ENCODE measurements around the gene TYMP. TPM values are rescaled to one million over a fixed set of nuclear protein-coding genes. Genes with fewer than 3 reads are reported as not detected.

The TYMP gene
- total and polyA plus RNA-seq, 2 of the 8 experiments (the other 6 are each of a cell fraction or from before 2014, with no cell fraction given) = 0.43 to 0.48 TPM

- peaks cover 16% of the 10 kb centered on the region for H3K79me1 ChIP-seq (ENCODE audit: low read depth, low read length)
- no peak overlapping the region for H2BK15ac ChIP-seq (ENCODE audit: low read length)
- H3K56ac ChIP-seq (replicated peaks; ENCODE audit: insufficient read length, low read depth, low read length) = peak overlapping the region; percentile 12
- H3K4me3 ChIP-seq (ENCODE audit: extremely low read depth in 1 of 4, insufficient read depth in 2 of 4, low read depth in 3 of 4, low read length in 4 of 4) = no peak overlapping the region
- peak overlapping the region; percentile 13; the same call in 1 of the 2 replicates for H3K18ac ChIP-seq (ENCODE audit: extremely low read depth, low read length)
- FAIRE-seq (no peak), DNase-seq (ENCODE audit: low read depth in 1 of 2, low spot score in 2 of 2) (no peak)
- H3K79me2 ChIP-seq (ENCODE audit: control insufficient read depth in 1 of 2, insufficient read depth in 2 of 2, low read length in 2 of 2) = peaks cover 0 to 25% of the 10 kb centered on the region in 2 experiments; a peak in 3 of 4 replicates
- H3K4me1 ChIP-seq (replicated peaks in 1 of 4; ENCODE audit: control insufficient read depth in 3 of 4, insufficient read depth in 4 of 4, low read length in 3 of 4) = peaks cover 0 to 16% (median 10%) of the 10 kb centered on the region in 4 experiments; a peak in 5 of 7 replicates
- peak overlapping the region in 1 of 4 experiments; percentile 8; a peak in 1 of 7 replicates for H3K9ac ChIP-seq (replicated peaks in 1 of 4; ENCODE audit: extremely low read depth in 1 of 4, low read depth in 3 of 4, low read length in 3 of 4)
- no peak overlapping the region for H3K4ac ChIP-seq (replicated peaks; ENCODE audit: insufficient read length, low read depth, low read length)
- H3K23ac ChIP-seq (ENCODE audit: insufficient read length) = no peak overlapping the region
- peak overlapping the region; percentile 89 for H4K91ac ChIP-seq (replicated peaks; ENCODE audit: insufficient read length, low read length)
- peak overlapping the region; percentile 52; the same call in 1 of the 2 replicates for H2BK5ac ChIP-seq (ENCODE audit: low read depth, low read length)
- H3K14ac ChIP-seq (ENCODE audit: insufficient read length) = no peak overlapping the region
- peak overlapping the region; percentile 78 for H2BK120ac ChIP-seq (replicated peaks; ENCODE audit: low read depth, low read length)
- no peak overlapping the region for H2AFZ ChIP-seq (ENCODE audit: low read length)
- peaks cover 12% of the 10 kb centered on the region; the same call in 1 of the 2 replicates for H3K23me2 ChIP-seq (ENCODE audit: low read depth, low read length)
- 90% methylated on average over 7 of the region's 7 CpGs; no CpG with 5 or more reads in 1 of the 2 experiments for WGBS, 2 experiments (ENCODE audit: extremely low coverage in 1 of 2, insufficient coverage in 1 of 2, insufficient read length in 1 of 2, insufficient replicate concordance in 2 of 2, low coverage in 1 of 2, low lambda C conversion rate in 2 of 2, missing lambda C conversion rate in 1 of 2)
- no peaks in the 10 kb centered on the region for H3K36me3 ChIP-seq (ENCODE audit: control insufficient read depth in 2 of 4, insufficient read depth in 4 of 4, low read length in 3 of 4)
- H4K5ac ChIP-seq (ENCODE audit: insufficient read length, low read depth, low read length) = no peak overlapping the region
- no peaks in the 10 kb centered on the region for H3K9me3 ChIP-seq (ENCODE audit: insufficient read depth in 2 of 2, low read depth in 1 of 2, low read length in 1 of 2)
- peaks cover 1 to 22% (median 13%) of the 10 kb centered on the region in 4 experiments; a peak in 6 of 7 replicates for H3K27me3 ChIP-seq (replicated peaks in 1 of 4; ENCODE audit: control insufficient read depth in 3 of 4, extremely low read depth in 1 of 4, insufficient read depth in 3 of 4, low read length in 3 of 4)
- H4K20me1 ChIP-seq (replicated peaks in 1 of 2; ENCODE audit: control insufficient read depth in 1 of 2, insufficient read depth in 2 of 2, low read length in 2 of 2) = peaks cover 20 to 23% of the 10 kb centered on the region in 2 experiments
- H2AK5ac ChIP-seq (ENCODE audit: low read depth, low read length) = peak overlapping the region; percentile 75; the same call in 1 of the 2 replicates
- no peak overlapping the region for H3K4me2 ChIP-seq (ENCODE audit: insufficient read depth in 1 of 2, low read depth in 2 of 2, low read length in 2 of 2)
- no peak overlapping the region for H3K27ac ChIP-seq (ENCODE audit: low read depth, low read length)
- POLR2A ChIA-PET (ENCODE audit: partially characterized antibody) = interaction anchor here (1.1 to 2.0 kb wide), 2 partner anchors 8 to 196 kb away, joined by 4 to 6 read pairs; no protein-coding TSS in a partner anchor
- CTCF ChIA-PET (ENCODE audit: partially characterized antibody) = interaction anchor here (1.7 to 2.9 kb wide), 2 partner anchors 21 to 49 kb away, joined by 4 to 16 read pairs; partner anchors contain the start of gene SCO2
- peak overlapping the region; percentile 61; the same call in 1 of the 2 replicates for H2BK20ac ChIP-seq (ENCODE audit: low read length)
- TF ChIP-seq POLR2A (IDR thresholded peaks at IDR 0.05; ENCODE audit: control extremely low read depth in 1 of 2, low read depth in 2 of 2, low read length in 2 of 2) = no peak
- TF ChIP-seq SIX5 (IDR thresholded peaks at IDR 0.05; ENCODE audit: low read depth, low read length) = no peak
- no peak for TF ChIP-seq TEAD4 (IDR thresholded peaks at IDR 0.05; ENCODE audit: low read depth, low read length)
- TF ChIP-seq CTCF (IDR thresholded peaks at IDR 0.05; ENCODE audit: control extremely low read depth in 1 of 3, insufficient read depth in 1 of 3, low read depth in 1 of 3, low read length in 3 of 3) = no peak
- no peak for TF ChIP-seq CBX8 (IDR thresholded peaks at IDR 0.05; ENCODE audit: borderline replicate concordance, low read depth, low read length)
- TF ChIP-seq BCL11A (IDR thresholded peaks at IDR 0.05; ENCODE audit: low read depth in 2 of 2, low read length in 2 of 2) = no peak
- no peak overlapping the region; the same call in none of the 2 replicates for H4K8ac ChIP-seq (ENCODE audit: extremely low read depth, insufficient read depth, low read length)
- H2BK12ac ChIP-seq (ENCODE audit: low read depth, low read length) = peak overlapping the region; percentile 75; the same call in 1 of the 2 replicates
Measured at GRCh38 chr22:50476868-50477267, 52.9 kb downstream of the TYMP start.
